Hematopoietic multipotent progenitor cell (in vitro differentiated cells): ENCODE measurements around the gene CTAGE1. TPM values are rescaled to one million over a fixed set of nuclear protein-coding genes. Genes with fewer than 3 reads are reported as not detected.
"Not testable (repeated sequence)": the region's sequence is repeated elsewhere in the genome, so short reads cannot be mapped to it uniquely, and the experiment has no call there.

Experiments used
- DNase-seq, 3 donors: peaks; one replicate each; pipeline ENCODE4 v3.0.0-alpha.2; 2011 to 2015; ENCODE audit warnings: low read depth in 2 of 3, low spot score in 2 of 3
- total RNA-seq: library from RNA; depleted of rRNA; stranded (reverse); fragments of >200 nt; gene quantifications from one replicate; pipeline ENCODE4 v1.2.3, GENCODE V29; 2012

Gene CTAGE1
- total RNA-seq, result not detected

GRCh38 chr18:22417496-22418188 lies at the start of gene CTAGE1:
Gene CTAGE1 (minus strand): TSS chr18:22417915. CDS start chr18:22417811, 104 bp downstream.
- no peak for DNase-seq

- no peak for DNase-seq
These were observed 49.1 kb upstream of the CTAGE1 start for GRCh38 chr18:22466608-22467395.

- DNase-seq, result no peak
These were observed 48.2 kb upstream of the CTAGE1 start for GRCh38 chr18:22465859-22466457.

GRCh38 chr18:22463076-22463475 lies 45.4 kb upstream of the CTAGE1 start:
- DNase-seq, result no peak

- no peak for DNase-seq
These were observed 41.8 kb upstream of the CTAGE1 start for GRCh38 chr18:22459491-22459890.

GRCh38 chr18:22457524-22457923 lies 39.8 kb upstream of the CTAGE1 start:
- no peak for DNase-seq

- no peak for DNase-seq
These were observed 38.8 kb upstream of the CTAGE1 start for GRCh38 chr18:22456547-22456946.

- DNase-seq, result no peak
These were observed 38.4 kb upstream of the CTAGE1 start for GRCh38 chr18:22456116-22456480.

- DNase-seq, result no peak
These were observed 37.9 kb upstream of the CTAGE1 start for GRCh38 chr18:22455425-22456115.

- no peak for DNase-seq
These were observed 35.6 kb upstream of the CTAGE1 start for GRCh38 chr18:22453315-22453714.

GRCh38 chr18:22452226-22452668 lies 34.5 kb upstream of the CTAGE1 start:
- DNase-seq, result no peak

GRCh38 chr18:22451796-22452195 lies 34.1 kb upstream of the CTAGE1 start:
- DNase-seq, result no peak

GRCh38 chr18:22450766-22451165 lies 33.1 kb upstream of the CTAGE1 start:
- DNase-seq, result not testable (repeated sequence)

GRCh38 chr18:22450318-22450717 lies 32.6 kb upstream of the CTAGE1 start:
- DNase-seq, result not testable (repeated sequence)

GRCh38 chr18:22449753-22450152 lies 32.0 kb upstream of the CTAGE1 start:
- not testable (repeated sequence) for DNase-seq

GRCh38 chr18:22448238-22448637 lies 30.5 kb upstream of the CTAGE1 start:
- no peak for DNase-seq

- no peak for DNase-seq
These were observed 30.1 kb upstream of the CTAGE1 start for GRCh38 chr18:22447792-22448191.

GRCh38 chr18:22446911-22447310 lies 29.2 kb upstream of the CTAGE1 start:
- no peak for DNase-seq

- DNase-seq, result no peak
These were observed 28.6 kb upstream of the CTAGE1 start for GRCh38 chr18:22446325-22446724.

GRCh38 chr18:22441638-22442037 lies 23.9 kb upstream of the CTAGE1 start:
- no peak for DNase-seq

GRCh38 chr18:22439447-22439846 lies 21.7 kb upstream of the CTAGE1 start:
- no peak for DNase-seq
